H7 (cell line): ENCODE results near the gene LSR. TPM values are rescaled to one million over a fixed set of nuclear protein-coding genes. Genes with fewer than 3 reads are reported as not detected.

Experiments used
- DNase-seq: peaks from one replicate; pipeline ENCODE4 v3.0.0; 2012
- H3K27me3 ChIP-seq: 2 replicates; pipeline ENCODE4 v1.6.0; 2011; ENCODE audit warnings: mild to moderate bottlenecking, low read length; ENCODE audit not compliant: control insufficient read depth, insufficient read depth
- H3K36me3 ChIP-seq: replicated peaks from 2 replicates; pipeline ENCODE4 v1.5.1; 2011; ENCODE audit warnings: low read length; ENCODE audit not compliant: control insufficient read depth, insufficient read depth
- H3K4me3 ChIP-seq: 2 replicates; pipeline ENCODE4 v1.5.1; 2011; ENCODE audit warnings: low read depth, mild to moderate bottlenecking, control low read depth, low read length, moderate library complexity; ENCODE audit not compliant: insufficient read depth
- total RNA-seq: library from RNA; depleted of rRNA; stranded (reverse); fragments of >200 nt; shearing (Covaris generic); gene quantifications from 2 replicates; pipeline ENCODE4 v1.2.3, GENCODE V29; 2014; rRNA removed

The LSR gene
- total RNA-seq, 1 experiment from 2014 or later, result 128 TPM

GRCh38 chr19:35311901-35312665 lies 63.3 kb downstream of the LSR start:
- no peak for DNase-seq
- Histone ChIP-seq H3K27me3 (no peaks in the 10 kb centered on the region), H3K4me3 (no peak overlapping the region), H3K36me3 (no peaks in the 10 kb centered on the region)

DNA sequence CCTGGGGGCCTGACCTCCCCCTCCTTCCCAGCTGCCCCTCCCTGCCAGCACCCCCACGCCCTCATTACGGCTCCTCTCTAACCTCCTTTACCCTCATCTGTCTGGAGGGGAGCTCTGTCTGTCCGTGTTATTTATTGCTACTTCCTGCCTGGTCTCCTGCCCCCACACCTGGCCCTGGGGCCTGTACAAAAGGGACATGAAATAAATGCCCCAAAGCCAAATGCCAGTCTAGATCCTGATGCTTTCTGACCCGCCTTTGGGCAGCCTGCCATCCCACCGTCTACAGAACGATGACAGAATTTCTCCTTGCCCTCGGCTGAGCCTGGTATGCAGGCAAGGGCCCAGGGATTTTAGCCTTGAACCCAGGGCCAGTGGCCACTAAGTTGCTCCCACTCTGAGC lies 64.8 kb downstream of the LSR start:
- no peak for DNase-seq
- H3K4me3 ChIP-seq, result no peak overlapping the region
- H3K27me3 ChIP-seq, result no peaks in the 10 kb centered on the region
- H3K36me3 ChIP-seq, result no peaks in the 10 kb centered on the region

DNA sequence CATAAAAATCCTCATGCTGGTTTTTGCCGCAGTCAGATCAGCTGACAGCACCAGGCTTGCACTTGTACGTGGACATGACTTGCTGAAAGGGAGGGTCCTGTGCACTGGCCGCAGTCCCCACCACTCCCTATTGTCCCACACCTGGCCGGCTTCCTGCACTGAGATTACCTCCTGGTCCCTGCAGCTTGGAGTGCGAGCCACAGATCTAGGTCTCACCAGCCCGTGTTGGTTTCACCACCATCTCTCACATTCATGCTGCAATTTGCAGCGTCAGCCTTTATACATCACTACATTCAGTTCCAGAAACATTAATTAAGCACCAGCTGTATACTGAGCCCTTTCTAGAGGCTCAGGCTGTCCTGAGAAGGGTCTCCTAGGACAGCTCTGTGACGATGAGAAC lies 65.2 kb downstream of the LSR start:
- H3K27me3 ChIP-seq, result no peaks in the 10 kb centered on the region

DNA sequence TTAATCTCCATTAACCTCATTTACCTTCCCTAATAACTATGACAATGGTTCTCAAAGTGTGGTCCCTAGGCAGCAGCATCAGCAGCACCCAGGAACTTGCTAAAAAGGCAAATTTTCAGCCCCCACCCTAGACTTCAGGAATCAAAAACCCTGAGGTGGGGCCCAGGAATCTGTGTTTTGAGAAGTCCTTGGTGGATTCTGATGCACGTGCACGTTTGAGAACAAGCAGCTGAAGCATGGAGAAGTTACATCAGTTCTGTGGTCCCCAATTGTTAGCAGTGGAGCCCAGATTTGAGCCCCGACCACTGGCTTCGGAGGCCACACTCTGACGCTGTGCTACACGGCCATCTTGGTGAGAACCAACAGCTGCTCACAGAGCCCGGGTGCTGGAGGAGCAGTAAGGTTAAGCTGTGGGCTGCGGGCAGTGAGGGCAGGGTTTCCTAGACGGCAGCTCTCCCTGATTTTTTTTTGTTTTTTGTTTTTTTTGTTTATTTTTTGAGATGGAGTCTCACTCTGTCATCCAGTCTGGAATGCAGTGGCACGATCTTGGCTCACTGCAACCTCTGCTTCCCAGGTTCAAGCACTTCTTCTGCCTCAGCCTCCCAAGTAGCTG lies 66.2 kb downstream of the LSR start:
- no peaks in the 10 kb centered on the region for H3K27me3 ChIP-seq
- DNase-seq, result no peak
- H3K36me3 ChIP-seq, result no peaks in the 10 kb centered on the region
- H3K4me3 ChIP-seq, result no peak overlapping the region

More for the DNA sequence above, 65.2 kb downstream of the LSR start:
- no peak for DNase-seq
- Histone ChIP-seq H3K36me3 (no peaks in the 10 kb centered on the region), H3K4me3 (no peak overlapping the region)

- H3K4me3 ChIP-seq, result no peak overlapping the region
- H3K36me3 ChIP-seq, result no peaks in the 10 kb centered on the region
- no peak for DNase-seq
- no peaks in the 10 kb centered on the region for H3K27me3 ChIP-seq
Observed at GRCh38 chr19:35315883-35316282, 67.1 kb downstream of the LSR start.

GRCh38 chr19:35316560-35316959 lies 67.8 kb downstream of the LSR start:
- no peak for DNase-seq

More at GRCh38 chr19:35316560-35316959, 67.8 kb downstream of the LSR start:
- Histone ChIP-seq H3K4me3 (no peak overlapping the region), H3K27me3 (no peaks in the 10 kb centered on the region), H3K36me3 (no peaks in the 10 kb centered on the region)

Other genes with a start within 250 kb of the LSR start
- gene GRAMD1A, start 248.7 kb upstream of the LSR start, total RNA-seq, result 110 and 138 TPM in 2 replicates
- 8.1 and 8.9 TPM in 2 replicates for gene SCN1B, start 218.5 kb upstream of the LSR start, total RNA-seq
- gene HPN, start 207.3 kb upstream of the LSR start, total RNA-seq, result 6.1 and 13.9 TPM in 2 replicates
- gene FXYD3, start 133.2 kb upstream of the LSR start, total RNA-seq, result not detected in 2 replicates
- gene LGI4, start 113.9 kb upstream of the LSR start, total RNA-seq, result 2.9 and 10.4 TPM in 2 replicates
- gene FXYD1, start 110.2 kb upstream of the LSR start, total RNA-seq, result 5.0 and 6.1 TPM in 2 replicates
- 1.3 and 1.8 TPM in 2 replicates for gene FXYD7, start 105.7 kb upstream of the LSR start, total RNA-seq
- gene FXYD5, start 94.3 kb upstream of the LSR start, total RNA-seq, result 101 and 115 TPM in 2 replicates
- not detected in 2 replicates for gene FAM187B, start 20.3 kb upstream of the LSR start, total RNA-seq
- 79.3 and 91.7 TPM in 2 replicates for gene USF2, start 20.0 kb downstream of the LSR start, total RNA-seq
- gene HAMP, start 33.5 kb downstream of the LSR start, total RNA-seq, result not detected in 2 replicates
- 0.10 TPM in 1 of 2 replicates, not detected in the other for gene MAG, start 43.2 kb downstream of the LSR start, total RNA-seq
- 0.44 TPM in 1 of 2 replicates, not detected in the other for gene CD22, start 80.2 kb downstream of the LSR start, total RNA-seq
- gene FFAR1, start 98.9 kb downstream of the LSR start, total RNA-seq, result not detected in 2 replicates
- gene FFAR3, start 109.5 kb downstream of the LSR start, total RNA-seq, result not detected in 2 replicates
- not detected in 2 replicates for gene GPR42, start 122.1 kb downstream of the LSR start, total RNA-seq
- gene FFAR2, start 199.3 kb downstream of the LSR start, total RNA-seq, result not detected in 2 replicates
- gene KRTDAP, start 241.5 kb downstream of the LSR start, total RNA-seq, result 0.44 and 0.52 TPM in 2 replicates